ENCODE measurements around the gene NFKBIE. TPM values are rescaled to one million over a fixed set of nuclear protein-coding genes. Genes with fewer than 3 reads are reported as not detected.

NFKBIE gene
- total and polyA plus RNA-seq, 2 experiments from 2014 or later, result 14.6 to 25.9 TPM

GRCh38 chr6:44260451-44261297 lies 4.7 kb downstream of the NFKBIE start:
- H3K27ac ChIP-seq (ENCODE audit: low read depth), result no peak overlapping the region
- no peak overlapping the region for H3K4me2 ChIP-seq
- H3K27me3 ChIP-seq (ENCODE audit: insufficient read depth), result peaks cover 5% of the 10 kb centered on the region; the same call in 1 of the 2 replicates
- Mint-ChIP-seq H3K27ac (0 out of 2 replicates have a peak overlapping the region, but pooled peaks have one; percentile 17), H3K36me3 (ENCODE audit: low read depth) (peaks cover 27% of the 10 kb centered on the region), H3K27me3 (ENCODE audit: insufficient read depth, low read depth, poor library complexity) (peaks cover 35% of the 10 kb centered on the region), H3K4me1 (peaks cover 47% of the 10 kb centered on the region), H3K4me3 (no peak overlapping the region), H3K9me3 (peaks cover 3% of the 10 kb centered on the region; the same call in 1 of the 3 replicates)
- TF ChIP-seq REST (IDR thresholded peaks at IDR 0.05; ENCODE audit: unreplicated experiment) (no peak), CREB1 (CRISPR knock-in tag; IDR thresholded peaks at IDR 0.05; ENCODE audit: low read depth) (no peak), EZH2phosphoT487 (IDR thresholded peaks at IDR 0.05; ENCODE audit: unreplicated experiment) (no peak), ZNF462 (CRISPR knock-in tag; IDR thresholded peaks at IDR 0.05) (no peak), NANOG (IDR thresholded peaks at IDR 0.05; ENCODE audit: borderline replicate concordance) (no peak), JUNB (IDR thresholded peaks at IDR 0.05; ENCODE audit: unreplicated experiment) (no peak), EZH2 (IDR thresholded peaks at IDR 0.05; ENCODE audit: low read depth, unreplicated experiment) (no peak), ZNF114 (CRISPR knock-in tag; IDR thresholded peaks at IDR 0.05) (no peak), STAT1 (IDR thresholded peaks at IDR 0.05; ENCODE audit: unreplicated experiment) (no peak), ZNF331 (CRISPR knock-in tag; IDR thresholded peaks at IDR 0.05; ENCODE audit: low read depth) (no peak), POLR2AphosphoS5 (IDR thresholded peaks at IDR 0.05; ENCODE audit: low read depth) (no peak)
- TF ChIP-seq, protein P1, sequence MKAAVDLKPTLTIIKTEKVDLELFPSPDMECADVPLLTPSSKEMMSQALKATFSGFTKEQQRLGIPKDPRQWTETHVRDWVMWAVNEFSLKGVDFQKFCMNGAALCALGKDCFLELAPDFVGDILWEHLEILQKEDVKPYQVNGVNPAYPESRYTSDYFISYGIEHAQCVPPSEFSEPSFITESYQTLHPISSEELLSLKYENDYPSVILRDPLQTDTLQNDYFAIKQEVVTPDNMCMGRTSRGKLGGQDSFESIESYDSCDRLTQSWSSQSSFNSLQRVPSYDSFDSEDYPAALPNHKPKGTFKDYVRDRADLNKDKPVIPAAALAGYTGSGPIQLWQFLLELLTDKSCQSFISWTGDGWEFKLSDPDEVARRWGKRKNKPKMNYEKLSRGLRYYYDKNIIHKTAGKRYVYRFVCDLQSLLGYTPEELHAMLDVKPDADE (IDR thresholded peaks at IDR 0.05), result no peak
- TF ChIP-seq, protein P2, sequence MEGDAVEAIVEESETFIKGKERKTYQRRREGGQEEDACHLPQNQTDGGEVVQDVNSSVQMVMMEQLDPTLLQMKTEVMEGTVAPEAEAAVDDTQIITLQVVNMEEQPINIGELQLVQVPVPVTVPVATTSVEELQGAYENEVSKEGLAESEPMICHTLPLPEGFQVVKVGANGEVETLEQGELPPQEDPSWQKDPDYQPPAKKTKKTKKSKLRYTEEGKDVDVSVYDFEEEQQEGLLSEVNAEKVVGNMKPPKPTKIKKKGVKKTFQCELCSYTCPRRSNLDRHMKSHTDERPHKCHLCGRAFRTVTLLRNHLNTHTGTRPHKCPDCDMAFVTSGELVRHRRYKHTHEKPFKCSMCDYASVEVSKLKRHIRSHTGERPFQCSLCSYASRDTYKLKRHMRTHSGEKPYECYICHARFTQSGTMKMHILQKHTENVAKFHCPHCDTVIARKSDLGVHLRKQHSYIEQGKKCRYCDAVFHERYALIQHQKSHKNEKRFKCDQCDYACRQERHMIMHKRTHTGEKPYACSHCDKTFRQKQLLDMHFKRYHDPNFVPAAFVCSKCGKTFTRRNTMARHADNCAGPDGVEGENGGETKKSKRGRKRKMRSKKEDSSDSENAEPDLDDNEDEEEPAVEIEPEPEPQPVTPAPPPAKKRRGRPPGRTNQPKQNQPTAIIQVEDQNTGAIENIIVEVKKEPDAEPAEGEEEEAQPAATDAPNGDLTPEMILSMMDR (conservative IDR thresholded peaks at IDR 0.05; ENCODE audit: low read depth in 2 of 2), result no peak
- H4K20me1 ChIP-seq (replicated peaks; ENCODE audit: insufficient read depth), result peaks cover 6% of the 10 kb centered on the region; the same call in 1 of the 2 replicates
- peaks cover 17% of the 10 kb centered on the region for H3K4me1 ChIP-seq (ENCODE audit: insufficient read depth)
- no peak overlapping the region for H2AFZ ChIP-seq
- DNase-seq (ENCODE audit: low spot score) (no peak), ATAC-seq (no peak)
- no peak overlapping the region for H3K4me3 ChIP-seq
- no peaks in the 10 kb centered on the region for H3K9me2 ChIP-seq (ENCODE audit: insufficient read depth)
- H3F3A ChIP-seq (replicated peaks; ENCODE audit: low read depth), result peaks cover 13% of the 10 kb centered on the region
- H3K36me3 ChIP-seq (ENCODE audit: insufficient read depth), result no peaks in the 10 kb centered on the region
- peaks cover 15% of the 10 kb centered on the region; the same call in 1 of the 2 replicates for H3K79me2 ChIP-seq (replicated peaks; ENCODE audit: insufficient read depth)

All from GM23338 (cell line).